GM21526 (cell line): ENCODE results near the gene OLFML3.
"Not testable (repeated sequence)": the region's sequence is repeated elsewhere in the genome, so short reads cannot be mapped to it uniquely, and the experiment has no call there.

Source experiments
- ATAC-seq: cut with Tn5 transposase; IDR thresholded peaks from one replicate; pipeline ENCODE4 v1.9.1; 2021; ENCODE audit warnings: moderate library complexity; ENCODE audit not compliant: unreplicated experiment, low FRiP score

Gene OLFML3

DNA sequence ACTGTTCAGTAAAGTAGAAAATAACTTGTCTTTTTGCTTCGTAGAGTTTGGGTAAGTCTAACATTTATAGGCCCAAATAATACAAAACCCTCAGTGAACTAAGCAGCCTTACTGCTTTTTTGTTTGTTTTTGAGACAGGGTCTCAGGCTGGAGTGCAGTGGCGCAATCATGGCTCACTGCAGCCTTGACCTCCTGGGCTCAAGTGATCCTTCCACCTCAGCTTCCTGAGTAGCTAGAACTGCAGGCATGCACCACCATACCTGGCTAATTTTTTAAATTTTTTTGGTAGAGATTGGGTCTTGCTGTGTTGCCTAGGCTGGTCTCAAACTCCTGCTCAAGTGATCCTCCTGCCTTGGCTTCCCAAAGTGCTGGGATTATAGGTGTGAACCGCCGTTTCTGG lies 31.1 kb upstream of the OLFML3 start:
- not testable (repeated sequence) for ATAC-seq

DNA sequence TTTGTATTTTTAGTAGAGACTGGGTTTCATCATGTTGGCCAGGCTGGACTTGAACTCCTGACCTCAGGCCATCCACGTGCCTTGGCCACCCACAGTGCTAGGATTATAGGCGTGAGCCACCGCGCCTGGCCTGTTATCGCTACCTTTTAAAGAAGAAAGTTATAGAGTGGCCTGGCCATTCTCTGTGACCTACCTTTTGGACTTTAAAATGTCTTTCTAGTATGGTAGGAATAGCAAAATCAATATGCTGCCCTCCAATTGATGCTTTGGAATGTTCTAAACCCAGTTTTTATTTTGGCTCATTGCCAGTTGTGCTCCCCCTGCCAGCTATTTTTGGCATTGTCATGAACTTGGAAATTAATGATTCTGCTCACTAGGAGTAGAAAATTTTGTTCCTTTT lies 30.3 kb upstream of the OLFML3 start:
- ATAC-seq = no peak

DNA sequence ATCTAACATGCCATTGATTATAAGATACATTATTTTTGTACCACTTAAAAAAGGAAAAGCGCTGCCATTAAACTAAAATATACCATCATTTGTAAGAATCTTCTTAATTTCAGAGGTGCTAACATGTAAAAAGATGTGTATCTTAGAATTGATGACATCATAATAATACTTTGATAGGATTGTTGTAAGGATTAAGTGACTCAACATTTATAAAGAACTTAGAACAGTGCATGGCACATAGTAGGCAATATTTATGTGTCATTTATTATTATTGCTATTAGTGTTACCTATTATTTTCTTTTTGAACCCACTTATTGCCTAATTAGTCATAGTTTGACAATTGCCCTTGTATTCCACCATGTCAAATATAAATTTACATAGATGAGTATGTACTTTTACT lies 28.4 kb upstream of the OLFML3 start:
- no peak for ATAC-seq

DNA sequence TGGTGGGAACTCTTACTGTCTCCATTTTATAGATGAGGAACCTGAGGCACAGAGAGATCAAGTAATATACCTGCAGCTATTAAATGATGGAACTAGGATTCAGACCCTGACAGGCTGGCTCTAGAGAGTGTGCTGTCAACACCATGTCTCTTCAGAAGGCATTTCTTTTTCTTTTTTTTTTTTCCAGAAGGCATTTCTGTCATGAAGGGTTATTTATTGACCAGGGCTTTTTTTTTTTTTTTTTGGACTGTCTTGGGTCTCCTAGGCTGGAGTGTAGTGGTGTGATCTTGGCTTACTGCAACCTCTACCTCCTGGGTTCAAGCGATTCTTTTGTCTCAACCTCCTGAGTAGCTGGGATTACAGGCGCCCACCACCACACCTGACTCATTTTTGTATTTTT lies 27.6 kb upstream of the OLFML3 start:
- no peak for ATAC-seq

DNA sequence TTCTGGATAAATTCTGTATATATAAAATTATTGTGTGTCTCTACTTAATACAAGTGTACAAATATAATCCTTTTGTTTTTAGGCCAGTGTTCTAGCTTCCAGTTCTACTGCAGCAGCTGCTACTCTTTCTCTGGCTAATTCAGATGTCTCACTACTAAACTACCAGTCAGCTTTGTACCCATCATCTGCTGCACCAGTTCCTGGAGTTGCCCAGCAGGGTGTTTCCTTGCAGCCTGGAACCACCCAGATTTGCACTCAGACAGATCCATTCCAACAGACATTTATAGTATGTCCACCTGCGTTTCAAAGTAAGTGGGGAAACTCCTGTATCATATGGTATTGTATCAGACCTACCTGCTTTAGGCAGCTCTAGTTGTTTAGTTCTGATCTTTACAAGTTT lies 21.3 kb upstream of the OLFML3 start:
- no peak for ATAC-seq

DNA sequence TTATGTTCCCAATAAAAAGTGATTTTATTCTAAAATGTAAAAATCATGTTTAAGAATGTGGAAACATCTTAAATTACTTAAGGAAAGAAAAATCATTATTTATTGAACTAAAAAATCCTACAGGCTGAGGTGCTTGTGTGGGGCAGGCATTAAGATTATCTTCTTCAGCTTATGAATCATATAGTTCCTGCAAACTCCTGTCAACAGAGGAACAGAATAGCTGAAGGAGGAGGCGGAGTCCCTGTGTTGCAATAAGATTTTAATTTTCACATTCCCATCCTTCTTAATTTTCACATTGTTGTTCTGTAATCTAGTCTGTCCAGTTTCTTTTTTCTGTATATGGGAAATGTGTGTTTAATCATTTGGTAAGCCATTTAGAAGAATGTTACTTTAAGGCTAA lies 20.6 kb upstream of the OLFML3 start:
- no peak for ATAC-seq

DNA sequence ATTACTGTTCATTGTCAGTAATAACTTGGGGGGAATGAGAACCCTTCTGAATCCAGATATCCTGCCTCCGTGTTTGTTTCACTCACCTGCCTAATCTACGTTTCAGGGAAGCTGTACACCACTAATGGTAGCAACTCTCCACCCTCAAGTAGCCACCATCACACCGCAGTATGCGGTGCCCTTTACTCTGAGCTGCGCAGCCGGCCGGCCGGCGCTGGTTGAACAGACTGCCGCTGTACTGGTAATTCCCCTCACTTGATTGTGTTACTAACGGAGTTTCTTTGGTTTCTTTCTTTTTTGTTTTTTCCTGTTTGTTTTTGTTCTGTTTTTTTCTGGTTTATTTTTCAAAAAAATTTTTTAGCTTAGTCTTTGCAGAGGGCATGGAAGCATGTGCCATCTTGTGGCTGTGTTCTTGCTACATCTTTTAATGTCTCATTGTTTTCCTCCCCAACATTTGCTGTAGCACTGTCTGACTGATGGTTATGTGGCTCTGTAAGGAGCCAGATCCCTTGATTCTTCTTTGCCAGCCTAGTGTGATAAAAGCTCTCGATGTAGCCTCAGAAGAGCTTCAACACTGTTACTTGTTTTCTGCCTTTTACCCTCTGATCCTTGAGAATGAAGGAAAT lies 15.9 kb upstream of the OLFML3 start:
- no peak for ATAC-seq

DNA sequence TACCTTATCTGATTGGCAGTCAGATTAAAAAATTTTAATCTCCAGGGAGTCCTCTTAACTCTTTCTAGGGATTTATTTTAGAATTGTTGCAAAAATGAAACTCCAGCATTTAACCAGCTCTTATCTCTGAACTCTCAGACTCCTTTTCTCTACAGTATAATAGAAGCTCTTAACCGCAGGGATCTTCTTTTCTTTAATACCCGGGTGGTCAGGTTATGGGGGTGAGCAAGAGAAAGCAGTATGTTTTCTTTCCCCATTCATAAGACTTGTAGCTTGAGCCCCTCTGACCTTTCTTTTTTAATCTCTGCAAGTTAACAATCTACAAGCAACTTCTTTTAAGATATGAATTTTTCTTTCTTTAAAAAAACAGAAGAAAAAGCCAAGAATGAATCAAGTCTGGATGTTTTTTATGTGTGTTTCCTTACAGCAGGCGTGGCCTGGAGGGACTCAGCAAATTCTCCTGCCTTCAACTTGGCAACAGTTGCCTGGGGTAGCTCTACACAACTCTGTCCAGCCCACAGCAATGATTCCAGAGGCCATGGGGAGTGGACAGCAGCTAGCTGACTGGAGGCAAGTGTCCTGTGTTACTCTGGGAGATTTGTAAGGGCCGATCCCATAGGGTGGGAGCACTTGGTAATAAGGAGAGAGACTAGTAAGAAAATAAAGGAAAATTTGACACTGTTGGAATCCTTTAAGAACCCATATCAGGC lies 13.4 kb upstream of the OLFML3 start:
- no peak for ATAC-seq

DNA sequence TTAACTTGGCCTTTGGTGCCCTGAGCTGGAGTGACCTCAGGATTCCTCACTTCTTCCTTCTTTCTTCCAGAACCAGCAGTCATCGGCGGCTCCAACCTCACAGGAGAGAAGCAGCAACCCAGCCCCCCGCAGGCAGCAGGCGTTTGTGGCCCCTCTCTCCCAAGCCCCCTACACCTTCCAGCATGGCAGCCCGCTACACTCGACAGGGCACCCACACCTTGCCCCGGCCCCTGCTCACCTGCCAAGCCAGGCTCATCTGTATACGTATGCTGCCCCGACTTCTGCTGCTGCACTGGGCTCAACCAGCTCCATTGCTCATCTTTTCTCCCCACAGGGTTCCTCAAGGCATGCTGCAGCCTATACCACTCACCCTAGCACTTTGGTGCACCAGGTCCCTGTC lies 6.3 kb upstream of the OLFML3 start:
- no peak for ATAC-seq

DNA sequence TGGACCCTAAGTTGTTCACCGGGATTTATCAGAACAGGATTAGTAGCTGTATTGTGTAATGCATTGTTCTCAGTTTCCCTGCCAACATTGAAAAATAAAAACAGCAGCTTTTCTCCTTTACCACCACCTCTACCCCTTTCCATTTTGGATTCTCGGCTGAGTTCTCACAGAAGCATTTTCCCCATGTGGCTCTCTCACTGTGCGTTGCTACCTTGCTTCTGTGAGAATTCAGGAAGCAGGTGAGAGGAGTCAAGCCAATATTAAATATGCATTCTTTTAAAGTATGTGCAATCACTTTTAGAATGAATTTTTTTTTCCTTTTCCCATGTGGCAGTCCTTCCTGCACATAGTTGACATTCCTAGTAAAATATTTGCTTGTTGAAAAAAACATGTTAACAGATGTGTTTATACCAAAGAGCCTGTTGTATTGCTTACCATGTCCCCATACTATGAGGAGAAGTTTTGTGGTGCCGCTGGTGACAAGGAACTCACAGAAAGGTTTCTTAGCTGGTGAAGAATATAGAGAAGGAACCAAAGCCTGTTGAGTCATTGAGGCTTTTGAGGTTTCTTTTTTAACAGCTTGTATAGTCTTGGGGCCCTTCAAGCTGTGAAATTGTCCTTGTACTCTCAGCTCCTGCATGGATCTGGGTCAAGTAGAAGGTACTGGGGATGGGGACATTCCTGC lies 3.9 kb upstream of the OLFML3 start:
- no peak for ATAC-seq

DNA sequence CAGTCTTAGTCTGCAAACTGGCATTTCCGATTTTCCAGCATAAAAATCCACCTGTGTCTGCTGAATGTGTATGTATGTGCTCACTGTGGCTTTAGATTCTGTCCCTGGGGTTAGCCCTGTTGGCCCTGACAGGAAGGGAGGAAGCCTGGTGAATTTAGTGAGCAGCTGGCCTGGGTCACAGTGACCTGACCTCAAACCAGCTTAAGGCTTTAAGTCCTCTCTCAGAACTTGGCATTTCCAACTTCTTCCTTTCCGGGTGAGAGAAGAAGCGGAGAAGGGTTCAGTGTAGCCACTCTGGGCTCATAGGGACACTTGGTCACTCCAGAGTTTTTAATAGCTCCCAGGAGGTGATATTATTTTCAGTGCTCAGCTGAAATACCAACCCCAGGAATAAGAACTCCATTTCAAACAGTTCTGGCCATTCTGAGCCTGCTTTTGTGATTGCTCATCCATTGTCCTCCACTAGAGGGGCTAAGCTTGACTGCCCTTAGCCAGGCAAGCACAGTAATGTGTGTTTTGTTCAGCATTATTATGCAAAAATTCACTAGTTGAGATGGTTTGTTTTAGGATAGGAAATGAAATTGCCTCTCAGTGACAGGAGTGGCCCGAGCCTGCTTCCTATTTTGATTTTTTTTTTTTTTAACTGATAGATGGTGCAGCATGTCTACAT lies 2.5 kb upstream of the OLFML3 start:
- no peak for ATAC-seq

DNA sequence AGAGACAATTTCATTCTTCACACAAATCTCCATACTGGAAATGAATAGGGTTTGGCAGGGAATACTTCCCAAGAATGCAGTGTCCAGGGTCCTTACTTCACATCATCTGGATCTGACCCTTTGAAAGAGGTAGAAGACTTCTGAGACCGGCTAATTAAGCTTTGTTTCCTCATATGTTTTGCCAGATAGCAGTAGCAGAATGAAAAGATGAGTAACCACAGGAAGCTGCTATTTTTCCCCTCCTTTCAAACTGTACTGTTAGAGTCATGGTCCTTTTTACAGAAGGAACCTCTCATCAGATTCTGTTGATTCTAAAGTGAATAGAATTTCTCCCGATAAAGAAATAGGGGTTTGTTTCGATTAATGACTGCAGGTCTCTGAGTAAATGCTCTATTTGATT lies 1.4 kb upstream of the OLFML3 start:
- ATAC-seq = no peak

DNA sequence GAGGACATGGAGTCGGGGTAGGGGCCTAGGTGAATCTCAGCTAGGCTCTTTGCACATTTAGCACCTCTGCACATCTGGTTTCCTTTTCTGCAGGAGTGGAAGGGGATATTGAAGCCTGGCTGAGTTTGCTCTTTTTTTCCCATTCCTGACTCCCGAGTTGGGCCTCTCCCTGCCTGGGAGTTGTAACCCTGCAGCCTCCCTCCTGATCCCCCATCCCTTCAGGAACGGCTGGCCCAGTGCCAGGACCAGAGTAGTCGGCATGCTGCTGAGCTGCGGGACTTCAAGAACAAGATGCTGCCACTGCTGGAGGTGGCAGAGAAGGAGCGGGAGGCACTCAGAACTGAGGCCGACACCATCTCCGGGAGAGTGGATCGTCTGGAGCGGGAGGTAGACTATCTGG lies 836 bp downstream of the OLFML3 start:
- ATAC-seq = no peak

DNA sequence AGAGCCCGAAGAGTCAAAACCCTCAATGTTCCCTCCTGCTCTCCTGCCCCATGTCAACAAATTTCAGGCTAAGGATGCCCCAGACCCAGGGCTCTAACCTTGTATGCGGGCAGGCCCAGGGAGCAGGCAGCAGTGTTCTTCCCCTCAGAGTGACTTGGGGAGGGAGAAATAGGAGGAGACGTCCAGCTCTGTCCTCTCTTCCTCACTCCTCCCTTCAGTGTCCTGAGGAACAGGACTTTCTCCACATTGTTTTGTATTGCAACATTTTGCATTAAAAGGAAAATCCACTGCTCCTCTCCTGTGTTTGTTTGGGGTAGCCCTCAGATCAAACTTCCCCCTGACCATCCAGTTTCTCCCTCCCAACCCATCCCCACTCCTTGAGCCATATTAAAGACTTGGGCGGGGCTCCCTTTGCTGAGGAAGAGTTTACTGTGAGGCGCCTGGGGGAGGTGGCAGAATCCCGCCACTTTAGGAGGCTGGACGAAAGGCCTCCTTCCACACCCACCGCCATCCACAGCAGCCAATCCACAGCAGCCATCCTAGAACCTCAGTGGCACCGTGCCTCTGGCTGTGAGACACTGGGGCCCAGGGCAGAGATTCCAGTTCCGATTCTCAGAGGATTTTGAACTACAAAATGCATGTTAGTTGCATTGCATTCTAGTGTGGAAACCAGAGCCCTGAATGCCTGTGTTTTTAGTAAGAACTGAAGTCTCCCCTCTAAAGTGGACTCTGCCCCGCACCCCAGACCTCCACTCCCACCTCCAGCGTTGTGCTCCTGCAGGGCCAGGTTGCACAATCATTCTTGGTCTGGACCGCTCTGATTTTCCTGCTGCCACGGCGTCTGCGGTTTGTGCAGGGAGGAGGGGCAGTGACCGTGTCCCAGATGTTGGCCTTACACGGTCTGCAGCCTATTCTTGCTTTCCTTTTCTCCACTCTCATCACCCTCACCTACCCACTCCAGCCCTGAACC lies 3.0 kb downstream of the OLFML3 start:
- no peak for ATAC-seq

DNA sequence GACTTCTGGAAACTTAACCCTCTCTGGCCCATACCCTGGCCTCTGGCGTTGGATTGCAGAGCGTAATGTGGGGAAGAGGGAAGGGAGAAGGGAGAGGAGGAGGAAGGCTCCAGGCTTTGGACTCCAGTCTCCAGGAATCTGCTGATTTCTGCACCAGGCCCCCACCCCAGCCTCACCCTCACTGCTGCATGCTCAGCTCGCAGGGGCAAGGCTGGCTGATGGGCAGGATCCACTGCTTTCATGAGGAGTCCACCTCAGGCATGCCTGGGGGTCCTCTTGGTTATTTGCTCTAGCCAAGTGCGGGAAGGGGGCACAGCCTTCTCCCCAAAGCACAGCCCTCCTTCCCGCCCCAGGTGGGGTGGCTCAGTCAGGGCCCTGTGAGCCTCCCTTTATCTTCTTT lies 3.7 kb downstream of the OLFML3 start:
- no peak for ATAC-seq

DNA sequence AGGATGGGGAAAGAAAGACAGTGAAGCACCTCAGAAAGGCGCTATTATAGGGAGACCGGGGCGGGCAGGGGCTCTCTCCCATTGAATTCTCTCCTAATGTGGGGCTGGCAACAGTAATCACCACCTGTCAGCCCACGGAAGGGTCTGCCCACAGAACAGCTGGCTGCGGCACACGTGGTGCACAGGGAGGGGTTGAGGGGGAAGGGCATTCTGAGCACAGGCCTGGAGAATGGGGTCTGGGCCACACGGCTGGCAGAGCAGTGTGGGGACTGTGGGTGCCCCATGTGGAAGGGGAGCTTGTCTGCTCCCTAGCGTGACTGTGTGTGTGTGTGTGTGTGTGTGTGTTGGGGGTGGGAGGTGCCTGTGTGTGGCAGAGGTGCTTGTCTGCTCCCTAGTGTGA lies 4.1 kb downstream of the OLFML3 start:
- no peak for ATAC-seq

DNA sequence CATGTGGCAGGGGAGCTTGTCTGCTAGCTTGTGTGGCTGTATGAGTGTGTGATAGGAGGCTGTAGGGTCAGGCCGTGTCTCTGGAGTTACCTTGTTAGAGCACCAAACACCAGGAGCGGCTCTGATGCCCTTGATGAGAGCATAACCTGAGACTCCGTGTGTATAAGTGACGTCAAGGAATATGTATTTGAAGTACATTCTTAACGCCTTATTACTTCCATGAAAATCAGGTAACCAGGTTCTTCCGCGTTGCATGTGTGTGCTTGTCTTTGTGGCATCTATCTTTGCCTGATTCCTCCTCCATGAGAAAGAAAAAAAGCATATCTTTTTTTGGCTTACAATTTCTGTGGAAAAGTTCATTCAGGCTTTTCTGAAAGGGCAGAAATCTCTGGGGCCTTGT lies 4.6 kb downstream of the OLFML3 start:
- no peak for ATAC-seq

DNA sequence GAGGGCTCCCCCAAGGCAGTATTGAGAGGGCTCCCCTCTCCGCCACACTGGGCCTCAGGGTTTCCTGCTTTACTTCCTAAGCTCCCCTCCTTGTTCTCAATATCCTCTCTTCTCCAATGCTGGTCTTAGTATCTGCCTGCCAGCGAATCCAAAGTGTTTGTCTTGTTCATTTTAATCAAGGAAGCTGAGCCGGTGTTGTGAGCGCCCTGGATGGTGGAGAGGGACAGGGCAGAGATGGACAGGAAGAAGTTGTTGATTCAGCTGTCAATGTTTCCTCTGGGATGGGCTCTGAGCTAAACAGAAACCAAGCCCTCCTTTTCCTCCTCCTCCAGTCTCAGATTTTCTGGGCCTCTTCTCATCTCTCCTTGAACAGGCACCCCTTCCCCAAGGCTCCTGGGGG lies 5.4 kb downstream of the OLFML3 start:
- no peak for ATAC-seq

DNA sequence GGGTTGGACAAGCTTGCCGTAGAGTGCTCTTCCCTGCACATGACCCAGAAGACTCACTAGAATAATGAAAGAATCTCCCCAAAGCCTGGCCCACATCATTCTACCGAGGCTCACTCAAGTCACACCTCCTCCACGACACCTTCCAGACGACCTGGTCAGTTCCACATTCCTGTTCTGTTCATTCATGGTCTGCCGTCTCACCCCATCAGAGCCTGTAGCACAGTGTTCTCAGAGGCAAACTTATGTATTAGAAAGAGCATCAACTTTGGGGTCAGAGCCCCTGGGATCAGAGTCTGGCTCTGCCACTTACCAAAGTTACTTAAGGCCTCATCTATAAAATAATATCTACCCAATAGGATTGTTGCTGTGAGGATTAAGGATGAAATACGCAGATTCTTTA lies 7.5 kb downstream of the OLFML3 start:
- no peak for ATAC-seq

DNA sequence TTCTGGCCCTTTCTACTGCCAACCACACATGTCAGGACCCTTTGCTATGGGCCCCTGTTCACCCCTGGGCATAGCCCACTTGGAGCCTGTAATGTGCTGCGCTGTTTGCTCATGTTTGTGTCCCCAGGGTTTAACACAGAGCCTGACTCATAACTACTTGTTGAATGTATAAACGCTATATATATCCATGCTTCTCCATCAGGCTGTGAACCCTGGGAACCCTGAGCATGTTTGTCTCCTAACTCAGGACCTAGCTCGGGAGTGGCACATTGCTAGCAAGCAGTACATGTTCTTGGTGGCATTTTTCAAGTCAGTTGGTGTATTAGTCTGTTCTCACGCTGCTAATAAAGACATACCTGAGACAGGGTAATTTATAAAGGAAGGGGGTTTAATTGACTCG lies 8.0 kb downstream of the OLFML3 start:
- no peak for ATAC-seq
